CD4-positive, alpha-beta T cell treated with Interleukin-15 for 4 hours (primary cell): Measurements from ENCODE around the gene SPOCD1.

Experiments used
- DNase-seq: peaks from one replicate; pipeline ENCODE4 v3.0.0-alpha.2; 2020; ENCODE audit warnings: low spot score

Gene SPOCD1

DNA sequence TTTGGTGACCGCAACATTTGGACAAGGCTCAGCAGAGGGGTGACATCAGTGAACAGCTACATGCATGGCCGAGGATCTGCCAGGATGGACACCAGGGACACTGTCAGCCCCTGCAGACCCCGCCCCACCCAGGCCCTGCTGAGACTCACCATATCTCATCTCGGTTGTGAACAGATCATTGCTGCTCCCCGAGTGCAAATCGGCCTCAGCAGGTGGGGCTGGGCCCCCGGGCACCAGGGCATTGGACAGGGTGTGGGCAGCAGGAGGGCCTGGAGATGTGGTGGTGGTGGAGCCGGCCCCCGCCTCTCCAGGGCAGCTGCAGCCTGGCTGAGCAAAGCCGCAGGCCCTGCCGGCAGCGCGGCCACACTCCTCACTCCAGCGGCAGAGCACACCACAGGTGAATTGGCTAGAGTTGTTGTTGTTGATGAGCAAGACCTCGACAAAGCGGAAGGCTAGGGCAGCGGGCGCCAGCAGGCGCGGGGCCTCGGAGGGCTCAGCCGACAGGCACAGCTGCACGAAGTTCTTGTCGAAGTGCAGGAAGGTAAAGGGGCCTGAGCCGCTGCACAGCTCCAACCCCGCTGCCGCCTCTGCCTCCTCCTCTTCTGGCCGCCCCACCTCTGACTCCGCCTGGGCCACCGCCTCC is 59.9 kb downstream of the SPOCD1 start:
- no peak for DNase-seq

DNA sequence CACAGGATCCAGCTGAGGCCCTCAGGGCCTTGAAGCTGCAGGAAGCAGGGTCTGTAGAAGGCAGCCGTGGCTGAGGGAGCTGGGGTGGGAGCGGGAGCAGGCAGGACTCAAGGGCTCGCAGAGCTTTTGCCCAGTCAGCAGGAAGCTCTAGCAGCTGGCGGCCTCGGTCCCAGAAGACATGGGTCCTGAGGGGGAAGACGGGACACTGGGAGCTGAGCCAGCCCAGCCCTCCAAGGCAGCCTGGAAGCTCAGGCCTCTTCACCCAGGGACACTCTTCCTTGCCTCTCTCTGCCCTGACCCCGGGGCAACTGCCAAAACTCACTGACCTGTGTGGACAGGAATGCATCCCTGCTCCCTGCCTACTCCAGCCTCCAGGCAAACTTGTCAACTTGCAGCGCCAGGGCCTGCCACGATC is 60.6 kb downstream of the SPOCD1 start:
- DNase-seq: no peak

DNA sequence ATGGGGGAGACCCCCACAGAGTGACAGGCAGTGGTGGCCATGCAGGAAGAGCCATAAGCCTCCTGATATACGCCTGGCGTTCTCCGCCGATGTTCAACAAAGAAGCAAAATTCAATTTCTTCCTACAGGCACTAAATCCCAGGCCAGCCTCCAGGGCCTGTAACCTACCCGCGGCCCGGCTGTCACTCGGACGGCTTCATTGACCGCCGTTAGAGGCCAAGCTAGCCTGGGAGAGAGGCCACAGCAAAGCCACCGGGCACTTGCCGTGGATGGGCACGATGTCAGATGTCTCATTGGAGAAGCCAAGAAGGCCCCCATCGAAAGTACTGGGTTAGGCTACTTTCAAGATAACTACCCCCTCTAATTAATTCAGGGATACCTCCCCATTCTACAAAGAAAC is 61.4 kb downstream of the SPOCD1 start:
- no peak for DNase-seq

DNA sequence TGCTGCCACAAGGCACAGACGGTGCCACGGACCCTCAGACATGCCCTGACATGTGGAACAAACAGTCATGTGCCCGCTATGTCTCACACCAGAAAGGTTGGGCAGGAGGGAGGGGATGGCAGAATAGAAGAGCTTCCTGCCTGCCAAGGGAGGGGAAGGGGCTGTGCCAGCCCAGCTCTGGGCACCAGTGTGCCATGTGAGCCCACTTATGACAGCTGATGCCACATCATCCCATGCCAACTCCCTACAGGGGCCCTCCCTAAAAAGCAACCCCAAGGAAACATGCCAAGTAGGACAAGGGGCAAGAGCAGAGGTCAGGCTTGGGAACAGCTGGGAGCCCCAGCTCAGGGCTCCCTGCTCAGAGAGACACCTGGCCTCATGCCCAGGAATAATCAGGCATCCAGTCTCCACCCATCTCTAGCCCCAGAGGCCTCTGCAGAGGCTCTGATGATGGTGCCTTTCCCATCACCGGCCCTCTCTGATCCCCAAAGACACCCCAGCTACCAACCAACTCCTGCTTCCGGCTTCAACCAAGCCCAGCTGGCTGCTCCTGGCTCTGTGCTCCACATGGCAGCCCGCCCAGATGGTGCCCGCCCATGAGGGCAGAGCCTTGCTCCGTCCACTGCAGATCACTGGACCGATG is 62.0 kb downstream of the SPOCD1 start:
- DNase-seq: no peak

DNA sequence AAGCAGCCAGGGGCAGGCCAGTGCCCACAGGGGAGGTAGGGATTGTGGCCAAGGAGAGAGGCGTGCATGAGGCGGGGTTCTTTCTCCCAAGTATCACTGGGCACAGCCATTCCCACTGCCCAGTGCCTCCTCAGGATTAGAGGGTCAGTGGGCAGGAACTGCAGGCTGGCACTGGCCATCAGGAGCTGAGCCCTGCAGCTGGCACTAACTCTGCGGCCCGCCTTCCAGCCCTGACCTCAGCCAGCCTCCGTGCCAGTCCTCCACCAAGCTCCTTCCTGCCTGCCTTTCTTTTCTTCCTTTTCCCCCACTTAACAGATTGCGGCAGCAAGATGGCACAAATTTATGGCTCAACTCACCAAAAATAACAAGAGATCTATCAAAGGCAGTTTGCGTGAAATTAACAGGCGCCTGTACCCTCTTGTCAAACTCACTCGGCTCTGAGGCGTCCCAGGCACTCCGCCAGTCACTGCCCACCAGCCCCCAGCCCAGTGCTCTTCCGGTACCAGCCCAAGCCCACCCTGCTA is 62.8 kb downstream of the SPOCD1 start:
- DNase-seq: no peak

DNA sequence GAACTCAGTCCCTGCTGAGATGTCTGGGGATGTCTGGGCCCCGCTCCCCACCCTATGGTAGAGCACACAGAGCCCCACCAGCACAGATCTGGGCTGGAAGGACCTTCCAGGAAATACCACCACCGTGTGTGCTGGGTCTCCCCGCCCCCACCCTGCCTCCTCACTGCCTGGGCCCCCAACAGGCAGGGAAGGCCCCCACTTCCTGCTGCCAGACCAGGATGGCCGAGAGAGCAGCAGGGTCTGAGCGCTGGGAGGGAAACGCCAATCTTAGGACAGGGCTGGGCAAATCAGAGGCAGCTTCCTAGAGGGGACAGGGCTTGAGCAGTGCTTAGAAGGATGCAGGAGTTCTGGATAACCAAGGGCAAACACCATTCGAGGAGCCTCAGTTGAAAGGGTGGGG is 63.6 kb downstream of the SPOCD1 start:
- DNase-seq: no peak

DNA sequence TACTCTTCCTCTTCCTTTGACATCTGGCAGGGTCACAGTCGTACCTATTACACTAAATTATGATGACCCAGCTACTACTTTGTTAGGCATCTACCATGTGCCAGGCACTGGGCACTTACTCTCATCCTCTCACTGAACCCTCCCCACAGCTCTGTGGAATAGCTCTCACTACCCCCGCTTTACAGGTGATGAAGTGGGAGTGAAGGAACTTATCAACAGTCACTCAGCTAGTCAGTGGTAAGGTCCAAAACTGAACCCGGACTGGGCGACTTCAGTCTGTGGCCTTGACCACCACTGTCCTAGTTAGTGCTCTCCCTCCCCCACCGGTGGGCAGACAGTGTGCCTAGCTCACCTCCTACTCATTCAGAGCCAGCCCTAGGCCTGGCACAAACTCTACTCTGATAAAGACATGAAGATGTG is 64.0 kb downstream of the SPOCD1 start:
- no peak for DNase-seq

DNA sequence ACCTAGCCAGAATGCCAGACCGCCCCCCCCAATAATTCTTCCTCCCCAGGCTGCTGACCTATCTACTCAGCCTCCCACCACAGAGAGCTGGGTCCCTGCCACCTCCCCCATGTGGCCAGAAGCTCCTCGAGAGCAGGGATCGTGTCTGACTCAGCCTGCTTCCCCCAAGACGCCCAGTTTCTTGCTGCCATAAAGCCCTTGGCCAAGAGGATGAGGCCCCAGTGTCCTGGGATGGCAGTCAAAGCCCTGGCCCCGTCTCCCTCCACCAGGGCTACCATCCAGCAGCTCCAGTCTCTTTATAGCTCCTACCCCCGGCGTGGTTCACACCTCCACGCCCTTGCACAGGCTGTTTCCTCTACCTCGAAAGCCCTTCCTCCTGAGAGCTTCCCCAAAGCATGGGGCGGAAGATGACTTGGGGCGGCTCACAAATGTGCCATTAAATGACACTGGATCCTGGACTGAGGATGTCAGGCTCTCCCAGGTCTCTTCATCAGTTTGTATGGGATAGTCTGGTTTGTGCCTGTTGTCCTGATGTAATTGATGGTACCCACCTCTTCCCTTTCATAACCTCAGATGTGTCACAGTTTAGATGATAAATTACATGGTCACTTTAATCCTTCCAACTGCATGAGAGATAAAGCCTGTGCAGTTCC is 64.8 kb downstream of the SPOCD1 start:
- DNase-seq: peak; percentile 45

DNA sequence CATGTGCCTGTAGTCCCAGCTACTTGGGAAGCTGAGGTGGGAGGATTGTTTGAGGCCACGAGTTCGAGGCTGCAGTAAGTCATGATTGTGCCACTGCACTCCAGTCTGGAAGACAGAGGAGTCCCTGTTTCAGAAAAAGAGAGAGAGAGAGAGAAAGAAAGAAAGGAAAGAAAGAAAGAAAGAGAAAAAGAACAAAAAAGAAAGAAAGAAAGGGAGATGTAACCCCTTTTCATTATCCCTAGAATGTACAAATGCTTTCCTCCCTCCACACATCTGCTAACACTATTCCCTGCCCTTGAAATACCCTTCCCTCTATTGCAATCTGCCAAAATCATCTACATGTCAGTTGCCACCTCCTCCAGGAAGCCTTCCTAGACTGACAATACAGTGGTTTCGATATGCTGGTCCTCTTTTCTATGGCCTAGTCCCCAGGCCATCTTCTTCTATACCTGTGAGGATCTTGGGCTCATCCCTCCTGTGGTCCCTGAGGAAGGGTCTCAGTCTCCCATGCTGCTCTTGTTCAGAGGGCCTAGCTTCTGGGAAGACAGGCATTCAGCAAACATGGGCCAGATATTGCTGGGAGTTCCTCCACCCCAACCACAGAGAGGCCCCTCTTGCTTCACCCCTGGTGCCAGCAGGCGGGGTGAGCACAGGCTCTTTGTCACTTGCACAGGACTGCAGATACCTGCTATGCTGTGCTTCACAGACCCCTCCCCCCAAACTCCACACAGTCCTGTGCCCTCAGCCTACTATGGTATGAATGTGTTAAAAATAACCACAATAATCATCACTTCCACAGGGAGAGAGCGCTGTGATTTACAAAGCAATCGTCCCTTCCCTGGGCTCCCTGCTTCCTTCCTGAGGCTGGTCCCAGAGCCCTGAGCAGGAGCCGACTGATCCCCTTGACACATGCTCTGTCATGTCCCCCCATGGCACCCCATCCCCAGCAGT is 65.8 kb downstream of the SPOCD1 start:
- DNase-seq: no peak

DNA sequence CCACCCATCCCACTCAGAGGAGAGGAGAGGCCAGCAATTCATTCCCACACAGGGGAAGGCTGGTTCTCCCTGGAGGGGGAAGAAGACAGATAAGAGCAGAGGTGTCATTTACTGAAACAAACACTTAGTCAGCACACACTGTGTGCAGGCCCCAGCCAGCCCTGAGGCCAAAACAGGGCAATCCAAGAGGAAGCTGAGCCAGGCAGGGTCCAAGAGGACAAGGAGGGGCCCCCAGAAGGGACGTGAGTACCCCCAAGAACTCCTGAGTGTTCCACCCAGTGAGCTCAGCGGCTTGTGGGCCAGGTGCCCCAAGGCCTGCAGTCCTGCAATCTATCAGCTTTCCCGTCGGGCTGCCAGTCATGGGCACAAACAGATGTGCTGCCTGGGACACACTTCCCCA is 67.5 kb downstream of the SPOCD1 start:
- DNase-seq: no peak

DNA sequence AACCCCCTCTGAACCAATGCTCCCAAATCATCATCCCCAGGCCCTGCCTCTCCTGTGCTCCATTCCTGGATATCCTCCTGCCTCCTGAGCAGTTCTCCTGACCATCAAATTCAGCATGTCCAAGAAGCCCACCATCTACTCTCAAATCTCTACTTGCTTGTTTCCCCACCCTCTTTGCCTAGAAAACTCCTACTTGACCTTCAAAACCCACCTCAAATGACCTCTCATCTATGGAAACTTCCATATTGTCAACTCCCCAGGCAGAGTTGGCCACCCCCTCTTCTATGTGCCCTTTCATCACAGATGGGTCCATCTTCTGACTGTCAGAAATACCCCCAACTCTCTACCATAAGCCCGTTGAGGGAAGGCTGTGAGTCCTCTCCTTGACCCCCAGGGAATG is 68.5 kb downstream of the SPOCD1 start:
- no peak for DNase-seq

DNA sequence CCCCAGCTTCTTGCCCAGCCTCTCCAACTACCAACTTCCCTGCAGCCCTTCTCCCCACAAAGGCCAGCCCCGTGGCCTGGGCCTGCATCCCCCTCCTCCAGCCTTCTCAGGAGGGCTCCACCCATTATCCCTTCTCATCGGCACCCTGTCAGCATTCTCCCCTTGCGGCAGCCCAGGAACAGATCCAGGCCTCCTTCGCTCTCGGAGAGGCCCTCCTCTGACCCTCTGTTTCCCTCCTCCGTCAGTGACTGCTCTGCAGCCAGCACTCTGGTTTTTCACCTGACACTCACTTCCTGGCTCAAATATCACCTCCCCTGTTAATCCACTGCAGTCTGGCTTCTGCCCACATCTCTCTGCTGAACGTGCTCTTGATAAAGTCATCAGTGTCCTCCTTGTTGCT is 69.1 kb downstream of the SPOCD1 start:
- DNase-seq: no peak

DNA sequence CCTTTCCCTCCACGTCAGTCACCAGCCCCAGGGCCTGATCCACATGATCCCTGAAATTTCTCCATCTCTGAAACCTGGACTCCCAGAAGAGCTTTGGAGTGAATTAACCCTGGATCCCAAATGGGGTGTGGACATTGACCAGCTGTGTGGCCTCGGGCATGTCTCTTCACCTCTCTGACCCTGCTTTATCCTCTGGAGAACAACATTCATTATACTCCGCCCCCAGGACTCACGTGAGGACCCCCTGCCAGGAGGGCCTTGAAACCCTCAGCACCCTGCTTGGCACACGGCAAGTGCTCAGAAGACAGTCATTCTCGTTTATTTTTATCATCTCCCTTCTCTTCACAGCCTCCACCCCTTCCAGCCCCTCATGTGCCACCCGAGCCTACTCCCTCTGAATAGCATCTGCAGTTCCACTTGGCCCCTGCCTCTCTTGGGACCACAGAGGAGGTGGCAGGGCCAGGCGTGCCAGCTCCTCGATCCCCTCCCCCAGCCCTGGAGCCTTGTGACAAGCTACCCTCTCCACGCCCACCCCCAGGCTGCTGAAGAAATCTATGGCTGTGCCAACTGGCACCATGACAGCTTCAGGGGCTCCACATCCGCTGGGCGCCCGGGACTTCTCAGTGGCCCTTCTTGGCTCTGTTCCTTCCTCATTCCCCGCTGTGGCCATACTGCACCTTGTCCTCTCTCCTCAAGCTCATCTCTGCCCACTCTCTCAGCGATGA is 69.7 kb downstream of the SPOCD1 start:
- DNase-seq: no peak

DNA sequence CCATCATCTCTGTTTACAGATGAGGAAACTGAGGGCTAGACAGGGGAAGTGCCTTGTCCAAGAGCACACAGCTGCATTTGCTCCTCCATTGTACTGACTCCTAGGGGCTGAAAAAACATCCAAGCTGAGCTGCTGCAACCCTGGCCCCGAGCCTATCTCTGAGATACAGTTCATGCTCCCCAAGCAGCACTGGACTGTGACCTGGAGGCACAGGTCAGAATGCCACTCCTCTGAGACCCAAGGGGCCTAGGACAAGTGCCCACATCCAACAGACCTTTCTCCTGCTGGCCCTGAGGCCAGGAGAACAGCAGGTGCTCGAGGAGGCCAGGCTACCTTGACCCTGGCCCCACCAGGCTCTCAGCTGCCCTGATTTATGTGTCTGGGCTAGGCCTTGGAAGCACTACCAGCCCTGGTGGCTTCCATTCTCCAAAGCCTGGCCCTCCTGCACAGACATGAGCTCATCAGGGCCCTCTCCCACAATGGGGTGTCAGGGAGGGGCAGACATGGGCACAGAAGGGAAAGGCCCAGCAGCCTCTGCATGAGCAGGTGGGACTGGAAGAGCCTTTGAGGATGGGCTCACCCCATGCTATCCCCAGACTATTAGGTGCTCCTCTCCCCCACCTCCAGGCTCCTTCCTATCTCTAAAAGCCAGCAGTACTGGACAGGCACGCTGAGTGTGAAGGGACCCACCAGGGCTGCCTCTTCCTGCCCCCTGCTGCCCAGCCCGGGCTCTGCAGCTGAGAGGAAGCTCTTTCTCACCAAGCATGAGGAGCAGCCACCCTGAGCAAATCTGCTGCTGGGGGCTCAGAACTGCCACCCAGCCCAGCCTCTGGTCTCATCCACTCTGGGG is 70.5 kb downstream of the SPOCD1 start:
- peak; percentile 52 for DNase-seq

DNA sequence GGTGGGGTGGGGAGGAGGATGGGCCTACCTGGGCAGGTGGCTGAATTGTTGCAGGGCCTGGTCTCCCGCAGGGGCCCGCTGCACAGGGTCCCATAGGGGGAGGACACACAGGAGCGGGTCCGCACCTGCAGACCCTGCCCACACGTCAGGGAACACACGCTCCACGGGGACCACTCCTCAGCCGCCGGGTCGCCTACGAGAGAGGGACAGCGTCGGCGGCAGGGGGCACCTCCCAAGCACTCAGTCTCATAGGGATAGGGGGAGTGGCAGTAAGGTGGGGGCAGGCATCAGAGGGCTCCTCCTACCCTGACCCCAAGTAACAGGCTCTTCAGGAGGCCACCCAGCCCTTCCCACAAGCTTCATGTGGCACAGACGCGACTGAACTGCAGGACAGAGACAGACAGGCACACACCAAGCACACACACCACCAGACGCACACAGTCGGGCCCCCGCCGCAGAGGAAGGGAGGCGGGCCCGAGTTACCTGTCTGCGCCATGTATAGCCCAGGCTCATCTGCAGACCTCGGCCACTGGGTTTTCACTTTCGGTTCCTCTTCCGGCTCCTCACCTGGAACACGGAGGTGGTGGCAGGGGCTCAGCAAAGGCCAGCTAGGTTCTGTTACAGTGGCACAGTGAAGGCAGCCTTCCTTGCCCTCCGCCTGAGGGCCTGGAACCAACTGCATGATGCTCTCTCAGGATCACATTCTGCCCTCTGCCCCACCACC is 71.5 kb downstream of the SPOCD1 start:
- no peak for DNase-seq

DNA sequence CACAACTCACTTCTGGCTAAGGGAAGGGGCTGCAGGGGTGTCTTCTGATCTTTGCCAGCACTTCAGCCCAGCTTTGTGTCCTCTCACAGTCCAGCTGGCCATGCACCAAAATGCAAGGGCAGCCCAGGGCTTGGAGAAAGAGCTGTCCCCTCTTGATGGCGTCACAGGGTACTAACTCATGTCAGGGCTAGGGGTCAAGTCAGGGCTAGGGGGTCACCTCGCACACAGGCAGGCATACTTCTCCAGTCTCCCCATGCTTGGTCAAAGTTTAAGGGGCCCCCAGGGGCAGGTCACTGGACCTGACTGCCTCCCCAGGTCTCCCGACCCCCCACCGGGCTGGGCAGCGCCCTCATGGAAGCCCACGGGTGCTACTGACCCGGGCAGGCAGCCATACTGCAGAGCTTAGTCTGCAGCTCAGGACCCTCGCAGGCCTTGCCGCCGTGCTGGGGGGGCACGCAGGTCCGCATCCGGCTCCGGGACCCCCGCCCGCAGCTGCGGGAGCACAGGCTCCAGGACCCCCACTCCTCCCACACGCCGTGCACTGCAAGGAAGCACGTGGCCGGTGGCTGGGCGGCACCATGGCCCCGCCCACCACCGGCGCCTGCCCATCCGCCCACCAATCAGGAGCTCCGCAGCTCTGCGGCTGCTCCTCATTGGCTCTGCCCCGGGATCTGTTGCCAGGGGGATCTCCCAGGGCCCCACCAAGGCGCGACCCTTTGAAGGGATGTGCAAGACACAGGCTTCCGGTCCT is 73.2 kb downstream of the SPOCD1 start:
- no peak for DNase-seq
